Measurements from ENCODE around the gene CCDC70. TPM values are rescaled to one million over a fixed set of nuclear protein-coding genes. Genes with fewer than 3 reads are reported as not detected.
A peak's percentile ranks its signal among the peaks of the same experiment; 100 is the strongest.

The CCDC70 gene
- total and polyA plus RNA-seq, 9 donors: not detected

GRCh38 chr13:51826606-51827005 is 35.2 kb upstream of the CCDC70 start:
- Histone ChIP-seq H3K27me3 (no peaks in the 10 kb centered on the region), H3K27ac (no peak overlapping the region), H3K4me3 (no peak overlapping the region), H3K9me3 (no peaks in the 10 kb centered on the region), H3K4me1 (ENCODE audit: insufficient read depth) (peaks cover 5% of the 10 kb centered on the region), H3K36me3 (no peaks in the 10 kb centered on the region)
- TF ChIP-seq CTCF (IDR thresholded peaks at IDR 0.05) (no peak), POLR2A (IDR thresholded peaks at IDR 0.05) (no peak), EP300 (IDR thresholded peaks at IDR 0.05) (no peak)
- 1 to 5% (median 3%) methylated on average over 7 of the region's 7 CpGs for WGBS, 3 donors
- intact Hi-C loops (cut with DNase I): no loop called here
- peak in 2 of 5 donors; percentile 56 to 57 for DNase-seq

- H3K27me3 ChIP-seq: no peaks in the 10 kb centered on the region
- WGBS, 3 donors: 86 to 90% (median 89%) methylated on average over 4 of the region's 4 CpGs
- no peak for TF ChIP-seq EP300 (IDR thresholded peaks at IDR 0.05)
- no peak for TF ChIP-seq POLR2A (IDR thresholded peaks at IDR 0.05)
- no peak for TF ChIP-seq CTCF (IDR thresholded peaks at IDR 0.05)
- no peak overlapping the region for H3K27ac ChIP-seq
- no peak for DNase-seq
- no peaks in the 10 kb centered on the region for H3K9me3 ChIP-seq
- intact Hi-C loops (cut with DNase I): no loop called here
- no peak overlapping the region for H3K4me3 ChIP-seq
- H3K4me1 ChIP-seq (ENCODE audit: insufficient read depth): peaks cover 5% of the 10 kb centered on the region
- no peaks in the 10 kb centered on the region for H3K36me3 ChIP-seq
These were observed 34.5 kb upstream of the CCDC70 start for GRCh38 chr13:51827254-51827653.

GRCh38 chr13:51828730-51829567 is 32.8 kb upstream of the CCDC70 start:
- no peak for TF ChIP-seq EP300 (IDR thresholded peaks at IDR 0.05)
- TF ChIP-seq POLR2A (IDR thresholded peaks at IDR 0.05): no peak
- TF ChIP-seq CTCF (IDR thresholded peaks at IDR 0.05): no peak
- H3K4me3 ChIP-seq: no peak overlapping the region
- DNase-seq: no peak
- H3K27ac ChIP-seq: no peak overlapping the region
- no peaks in the 10 kb centered on the region for H3K9me3 ChIP-seq
- H3K4me1 ChIP-seq (ENCODE audit: insufficient read depth): peaks cover 5% of the 10 kb centered on the region
- 83 to 89% (median 87%) methylated on average over 8 of the region's 8 CpGs for WGBS, 3 donors
- intact Hi-C loops (cut with DNase I): no loop called here
- no peaks in the 10 kb centered on the region for H3K36me3 ChIP-seq
- no peaks in the 10 kb centered on the region for H3K27me3 ChIP-seq

- intact Hi-C loops (cut with DNase I): no loop called here
- Histone ChIP-seq H3K27ac (no peak overlapping the region), H3K27me3 (no peaks in the 10 kb centered on the region), H3K36me3 (no peaks in the 10 kb centered on the region), H3K4me1 (ENCODE audit: insufficient read depth) (peaks cover 5% of the 10 kb centered on the region), H3K9me3 (no peaks in the 10 kb centered on the region), H3K4me3 (no peak overlapping the region)
- WGBS, 3 donors: 42 to 72% (median 44%) methylated on average over 2 of the region's 2 CpGs
- no peak for DNase-seq
- TF ChIP-seq POLR2A (IDR thresholded peaks at IDR 0.05) (no peak), EP300 (IDR thresholded peaks at IDR 0.05) (no peak)
These were observed 32.2 kb upstream of the CCDC70 start for GRCh38 chr13:51829568-51829899.

GRCh38 chr13:51831519-51831918 is 30.2 kb upstream of the CCDC70 start:
- TF ChIP-seq EP300 (IDR thresholded peaks at IDR 0.05) (no peak), POLR2A (IDR thresholded peaks at IDR 0.05) (no peak), CTCF (IDR thresholded peaks at IDR 0.05) (no peak)
- Histone ChIP-seq H3K4me3 (no peak overlapping the region), H3K9me3 (no peaks in the 10 kb centered on the region), H3K36me3 (no peaks in the 10 kb centered on the region), H3K27me3 (no peaks in the 10 kb centered on the region), H3K27ac (no peak overlapping the region), H3K4me1 (ENCODE audit: insufficient read depth) (peaks cover 3% of the 10 kb centered on the region)
- intact Hi-C loops (cut with DNase I): loop anchor here in 2 of 4 donors (10.0 kb wide), 1 partner anchor 397 kb away; no protein-coding TSS in a partner anchor
- no peak for DNase-seq
- WGBS, 3 donors: 89 to 94% (median 92%) methylated on average over 5 of the region's 5 CpGs
